DMS53 treated with DMSO at 0.1 percent for 48 hours (cell line): ENCODE data around the gene ORM2.
"Not testable (repeated sequence)": the region's sequence is repeated elsewhere in the genome, so short reads cannot be mapped to it uniquely, and the experiment has no call there.

Source experiments
- DNase-seq: peaks from one replicate; lab custom pipeline; 2025; ENCODE audit not compliant: unreplicated experiment; lab: John Stamatoyannopoulos, UW

ORM2 gene

DNA sequence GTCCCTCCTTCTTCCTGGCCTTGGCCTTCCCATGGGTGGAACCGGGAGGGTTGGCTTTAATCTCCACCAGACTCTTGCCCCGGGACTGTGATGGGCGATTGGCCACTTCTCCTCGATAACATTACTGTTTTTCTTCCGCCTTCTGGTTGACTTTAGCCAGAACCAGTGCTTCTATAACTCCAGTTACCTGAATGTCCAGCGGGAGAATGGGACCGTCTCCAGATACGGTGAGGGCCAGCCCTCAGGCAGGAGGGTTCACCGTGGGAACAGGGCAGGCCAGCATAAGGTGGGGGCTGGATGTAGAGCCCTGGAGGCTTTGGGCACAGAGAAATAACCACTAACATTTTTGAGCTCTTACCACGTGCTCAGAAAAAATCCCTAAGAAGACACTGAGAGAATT lies 967 bp downstream of the ORM2 start:
- DNase-seq: no peak

DNA sequence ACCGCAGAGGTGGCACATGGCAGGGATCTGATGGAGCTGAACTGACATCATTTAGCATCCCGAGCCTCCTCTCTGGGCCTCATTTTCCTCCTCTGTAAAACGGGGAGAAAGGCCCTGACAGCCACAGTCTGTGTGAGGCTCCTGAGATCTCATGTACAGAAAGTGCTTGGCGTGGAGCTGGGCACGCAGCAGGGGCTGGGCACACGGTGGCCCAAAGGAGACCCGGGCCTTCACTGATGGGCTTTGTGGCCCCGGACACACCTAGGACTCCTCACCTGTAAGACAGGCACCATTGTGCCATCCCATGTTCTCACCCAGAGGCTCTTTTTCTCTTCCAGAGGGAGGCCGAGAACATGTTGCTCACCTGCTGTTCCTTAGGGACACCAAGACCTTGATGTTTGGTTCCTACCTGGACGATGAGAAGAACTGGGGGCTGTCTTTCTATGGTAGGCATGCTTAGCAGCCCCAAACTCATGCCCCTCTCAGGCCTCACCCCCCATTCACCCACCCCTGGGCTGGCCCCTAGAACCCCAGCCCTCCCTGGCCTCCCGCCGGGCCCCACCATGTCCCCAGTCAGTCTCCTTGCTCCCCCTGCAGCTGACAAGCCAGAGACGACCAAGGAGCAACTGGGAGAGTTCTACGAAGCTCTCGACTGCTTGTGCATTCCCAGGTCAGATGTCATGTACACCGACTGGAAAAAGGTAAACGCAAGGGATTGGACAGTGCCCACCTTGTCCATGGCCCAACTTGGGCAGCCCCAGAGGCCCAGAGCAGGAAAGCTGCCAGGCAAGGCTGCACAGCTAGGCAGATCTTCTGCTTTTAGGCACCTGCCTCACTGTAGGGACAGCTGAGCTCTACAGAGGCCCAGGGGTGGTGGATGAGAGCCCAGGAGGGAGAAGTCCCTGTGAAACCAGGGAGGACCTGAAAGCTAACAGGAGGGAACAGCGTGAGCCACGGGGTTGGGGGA lies 1.8 kb downstream of the ORM2 start:
- DNase-seq: not testable (repeated sequence)

DNA sequence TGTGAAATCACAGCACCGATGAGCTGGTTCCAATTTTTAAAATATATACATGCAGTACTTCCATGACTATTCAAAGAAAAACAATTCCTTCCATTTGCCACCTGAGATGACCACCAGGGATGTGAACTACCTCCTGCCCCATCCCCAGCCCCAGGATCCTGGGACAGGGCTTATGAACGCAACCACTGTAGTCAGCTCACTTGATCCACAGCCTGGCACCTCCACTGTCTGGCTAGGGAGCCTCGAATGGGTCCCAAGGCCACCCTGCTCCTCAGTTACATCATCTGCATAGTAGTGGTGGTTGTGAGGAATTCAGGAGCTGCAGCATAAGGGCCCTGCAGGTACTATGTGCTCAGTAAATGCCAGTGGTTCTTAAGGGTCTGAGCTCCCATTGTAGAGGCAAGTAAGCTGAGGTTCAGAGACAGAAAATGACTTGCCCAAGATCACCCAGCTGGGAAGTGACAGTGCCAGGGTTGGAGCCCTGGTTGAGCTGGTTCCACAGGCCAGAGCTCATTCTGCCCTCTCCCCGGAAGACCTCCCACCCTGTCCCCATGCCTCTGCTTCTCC lies 2.9 kb downstream of the ORM2 start:
- DNase-seq: not testable (repeated sequence)

DNA sequence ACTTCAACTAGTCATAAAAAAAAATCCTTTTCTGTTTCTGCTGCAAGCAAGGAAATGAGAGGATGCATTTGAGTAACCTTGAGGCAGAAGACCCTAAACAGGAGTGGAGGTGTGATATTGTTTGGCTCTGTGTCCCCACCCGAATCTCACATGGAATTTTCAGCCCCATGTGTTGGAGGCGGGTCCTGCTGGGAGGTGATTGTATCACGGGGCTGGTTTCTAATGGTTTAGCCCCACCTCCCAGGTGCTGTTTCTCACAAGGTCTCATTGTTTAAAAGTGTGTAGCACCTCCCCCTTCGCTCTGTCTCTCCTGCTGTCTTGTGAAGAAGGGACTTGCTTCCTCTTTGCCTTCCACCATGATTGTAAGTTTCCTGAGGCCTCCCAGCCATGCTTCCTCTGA lies 4.0 kb downstream of the ORM2 start:
- DNase-seq: not testable (repeated sequence)

DNA sequence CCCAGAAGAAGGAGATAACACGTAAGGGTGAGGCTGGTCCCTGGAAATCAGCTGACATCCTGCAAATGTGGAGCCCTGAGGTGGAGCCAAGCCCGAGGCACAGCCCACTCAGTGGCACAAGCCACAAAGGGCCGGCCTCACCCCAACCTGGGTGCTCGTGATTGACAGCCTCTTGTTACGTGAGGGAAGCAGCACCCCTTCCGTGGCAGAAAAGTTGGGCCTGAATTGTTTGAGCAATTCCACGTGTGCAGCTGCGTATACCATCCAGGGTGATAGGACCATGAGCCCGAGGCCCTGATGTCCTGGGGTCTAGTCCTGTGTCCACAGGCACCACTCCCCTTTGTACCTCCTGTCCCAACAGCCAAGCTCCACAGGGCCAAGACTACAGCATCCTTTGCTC lies 4.8 kb downstream of the ORM2 start:
- DNase-seq: no peak

DNA sequence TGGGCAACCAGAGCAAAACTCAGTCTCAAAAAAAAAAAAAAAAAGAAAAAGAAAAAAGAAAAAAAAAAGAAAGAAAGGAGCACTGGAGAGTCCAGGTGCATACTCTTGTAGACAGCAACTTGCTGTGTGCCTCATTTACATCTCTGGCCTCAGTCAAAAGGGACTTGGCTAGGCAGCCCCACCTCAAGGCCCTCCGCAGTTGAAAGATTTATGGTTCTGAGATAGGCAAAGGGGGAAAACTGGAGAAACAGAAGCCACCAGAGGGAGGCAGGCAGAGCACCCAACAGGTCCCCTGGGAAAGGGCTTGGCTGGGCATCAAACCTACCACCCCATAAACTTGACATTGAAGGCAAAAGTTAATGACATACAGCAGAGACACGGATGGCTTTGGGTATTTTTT lies 6.1 kb downstream of the ORM2 start:
- DNase-seq: no peak

- DNase-seq: no peak
Measured at GRCh38 chr9:114336157-114336556, 6.5 kb downstream of the ORM2 start.

GRCh38 chr9:114336699-114337395 lies 7.2 kb downstream of the ORM2 start:
- DNase-seq: no peak

GRCh38 chr9:114338187-114338586 lies 8.5 kb downstream of the ORM2 start:
- DNase-seq: no peak

DNA sequence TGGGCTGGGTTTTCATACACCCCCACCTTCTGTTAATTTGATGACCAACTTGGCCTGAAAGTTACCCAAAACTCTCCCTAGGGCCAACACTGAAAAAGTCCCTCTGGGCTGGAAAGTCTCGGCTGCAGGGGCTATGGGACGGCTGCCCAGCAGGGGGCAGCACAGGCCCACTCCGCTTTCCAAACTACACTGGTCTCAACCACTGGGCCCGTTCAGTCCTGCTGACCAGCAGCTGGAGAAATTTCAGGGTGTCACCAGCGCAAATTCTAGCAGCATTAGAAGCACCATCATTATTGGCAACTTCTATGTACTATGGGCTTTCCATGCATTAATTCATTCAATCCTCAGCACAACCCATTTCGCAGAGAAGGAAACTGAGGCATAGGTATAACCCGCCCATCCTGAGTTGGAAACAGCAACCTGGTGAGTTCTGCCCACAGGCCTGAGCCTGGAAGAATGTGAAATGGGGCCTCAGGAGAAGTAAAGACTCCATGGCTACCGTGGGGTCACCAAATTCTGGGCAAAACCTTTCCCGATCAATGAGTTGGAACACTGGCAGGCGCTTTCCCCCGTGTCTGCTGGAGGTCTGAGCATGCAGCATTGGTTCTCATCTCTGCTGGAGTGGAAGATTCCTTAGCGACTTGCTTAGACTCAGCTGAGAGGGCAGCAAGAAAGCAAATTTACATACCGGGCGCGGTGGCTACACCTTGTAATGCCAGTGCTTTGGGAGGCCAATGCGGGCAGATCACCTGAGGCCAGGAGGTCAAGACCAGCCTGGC lies 9.7 kb downstream of the ORM2 start:
- DNase-seq: no peak

- DNase-seq: no peak
Measured at GRCh38 chr9:114341152-114341830, 11.6 kb downstream of the ORM2 start.

GRCh38 chr9:114341991-114342390 lies 12.3 kb downstream of the ORM2 start:
- no peak for DNase-seq

DNA sequence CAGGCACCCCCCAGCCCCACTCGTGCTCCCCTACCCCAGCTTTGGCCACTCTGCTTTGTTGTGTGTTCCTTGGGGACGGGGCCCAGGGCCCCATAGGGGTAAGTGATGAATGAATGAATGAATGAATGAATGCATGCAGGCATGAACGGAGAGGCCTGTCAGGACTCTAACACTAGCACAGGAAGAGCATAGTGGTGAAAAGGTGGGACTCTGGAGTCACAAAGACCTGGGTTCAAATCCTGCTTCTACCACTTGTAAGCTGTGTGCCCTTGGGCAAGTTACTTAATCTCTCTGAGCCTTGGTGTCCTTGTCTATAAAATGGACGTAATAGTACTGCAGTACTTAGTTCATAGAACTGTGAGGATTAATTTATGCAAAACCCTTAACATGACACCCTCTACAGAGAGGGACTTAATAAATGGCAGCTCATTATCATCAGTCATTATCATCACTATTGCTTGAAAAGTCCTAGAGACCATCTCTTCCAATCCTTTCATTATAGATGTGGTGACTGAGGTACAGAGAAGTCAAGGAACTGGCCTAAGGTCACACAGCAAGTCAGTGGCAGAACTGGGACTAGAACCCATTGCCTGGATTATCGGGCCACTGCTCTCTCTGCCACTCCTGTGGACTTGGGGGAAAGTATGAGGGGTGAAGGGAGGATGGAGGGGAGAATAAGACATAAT lies 13.2 kb downstream of the ORM2 start:
- DNase-seq: no peak

DNA sequence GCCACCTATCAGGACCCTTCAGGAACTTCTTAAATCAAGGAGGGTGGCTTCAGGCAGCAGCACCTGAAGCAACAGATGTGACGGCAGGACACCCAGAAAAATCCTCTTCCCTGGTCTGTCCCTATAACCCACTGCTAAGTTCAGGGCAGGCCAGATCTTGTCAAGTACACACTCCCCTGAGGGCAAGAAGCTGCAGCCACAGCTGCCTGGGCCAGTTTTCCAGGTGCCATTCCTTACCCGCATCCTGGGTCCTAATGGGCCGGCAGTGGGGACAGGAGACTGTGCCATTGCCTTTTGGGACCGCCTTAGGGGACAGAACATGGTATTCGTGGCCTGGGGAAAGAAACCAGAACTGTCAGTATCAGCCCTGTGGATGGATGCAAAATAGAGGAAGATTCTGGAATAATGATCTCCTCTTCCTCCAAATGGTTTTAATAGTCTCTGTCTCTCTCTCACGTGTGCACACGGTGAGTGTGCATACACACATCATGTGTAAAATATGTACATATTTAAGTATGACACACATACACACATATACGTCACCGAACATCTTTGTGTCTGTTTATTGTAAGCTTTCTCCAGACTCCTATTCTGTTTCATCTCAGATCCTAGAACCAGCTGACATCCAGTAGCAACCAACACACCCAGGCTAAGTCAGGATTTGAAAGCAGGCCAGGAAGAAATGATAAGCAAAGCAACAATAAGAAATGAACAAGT lies 14.0 kb downstream of the ORM2 start:
- no peak for DNase-seq

DNA sequence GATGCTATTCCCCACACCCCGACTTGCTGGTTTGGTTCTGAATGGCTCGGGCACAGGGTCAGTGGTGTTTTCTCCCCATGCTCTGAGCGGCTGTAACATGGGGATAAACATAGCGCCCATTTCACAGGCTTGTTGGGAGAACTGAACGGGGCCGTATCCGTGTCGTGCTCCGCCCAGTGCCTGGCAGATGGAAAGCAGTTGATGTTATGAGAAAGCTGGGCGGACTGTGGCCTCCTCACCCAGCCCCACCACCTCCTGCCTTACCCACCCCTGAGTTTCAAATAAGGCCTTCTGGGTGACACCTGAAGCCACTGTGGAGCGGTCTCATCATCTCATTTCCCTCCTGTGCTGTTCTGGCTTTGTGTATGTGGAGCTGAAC lies 14.5 kb downstream of the ORM2 start:
- no peak for DNase-seq

- no peak for DNase-seq
Measured at GRCh38 chr9:114344692-114345091, 15.0 kb downstream of the ORM2 start.

GRCh38 chr9:114345493-114346065 lies 15.9 kb downstream of the ORM2 start:
- DNase-seq: no peak

DNA sequence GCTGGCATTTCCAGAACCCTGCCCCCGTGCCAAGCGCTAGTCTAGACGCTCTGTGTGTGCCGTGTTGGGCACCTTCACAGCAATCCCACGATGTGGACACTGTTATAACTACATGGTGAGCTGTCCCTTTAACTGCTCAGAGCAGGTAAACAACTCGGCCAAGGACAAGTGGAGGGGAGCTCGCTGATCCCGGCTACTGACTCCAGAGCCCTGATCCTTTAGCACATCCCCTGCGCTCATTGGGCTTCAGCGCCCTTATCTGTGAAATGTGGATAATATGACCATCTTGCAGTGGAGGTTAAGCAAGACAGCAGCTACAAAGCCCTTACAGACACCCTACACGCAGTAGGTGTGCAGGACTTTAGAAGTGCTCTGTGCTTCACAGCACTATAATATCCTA lies 16.5 kb downstream of the ORM2 start:
- no peak for DNase-seq

GRCh38 chr9:114347675-114348074 lies 18.0 kb downstream of the ORM2 start:
- no peak for DNase-seq
